ENCODE measurements around the gene FHOD3. TPM values are rescaled to one million over a fixed set of nuclear protein-coding genes. Genes with fewer than 3 reads are reported as not detected.

The FHOD3 gene
- total and polyA plus RNA-seq, 3 experiments from 2014 or later: not detected

DNA sequence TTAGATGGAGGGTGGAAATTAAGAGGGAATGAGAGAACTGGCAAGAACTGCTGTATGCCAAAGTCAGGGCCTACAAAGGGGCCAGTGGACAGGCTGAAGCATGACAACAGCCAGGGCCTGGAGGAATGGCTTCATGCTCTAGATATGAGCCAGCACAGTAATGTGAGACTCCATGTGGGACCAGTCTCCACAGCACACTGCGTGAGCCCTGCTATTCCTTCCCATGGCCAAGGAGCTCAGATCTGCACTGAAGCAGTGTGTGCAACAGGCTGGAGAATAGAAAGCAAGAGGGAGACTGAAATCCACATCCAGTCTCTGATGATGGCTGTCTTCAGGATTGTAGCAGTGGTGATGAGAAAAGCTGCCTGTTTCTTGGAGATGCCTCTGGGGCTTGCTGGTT, 368.4 kb downstream of the FHOD3 start:
- Histone ChIP-seq H3K36me3 (ENCODE audit: insufficient read depth, low read length) (no peaks in the 10 kb centered on the region), H3K9me3 (ENCODE audit: low read length) (no peaks in the 10 kb centered on the region), H3K4me1 (ENCODE audit: insufficient read depth, low read length) (no peaks in the 10 kb centered on the region), H3K27ac (ENCODE audit: low read depth, low read length) (no peak overlapping the region), H3K27me3 (ENCODE audit: insufficient read depth, low read length, poor library complexity, severe bottlenecking) (no peaks in the 10 kb centered on the region), H3K4me3 (ENCODE audit: low read length) (no peak overlapping the region)
- Mint-ChIP-seq H3K4me1 (no peaks in the 10 kb centered on the region), H3K36me3 (no peaks in the 10 kb centered on the region), H3K27ac (no peak overlapping the region), H3K27me3 (peaks cover 7 to 13% of the 10 kb centered on the region in 2 donors), H3K4me3 (no peak overlapping the region), H3K9me3 (no peaks in the 10 kb centered on the region)
- DNase-seq: no peak
- ChIA-PET POLR2A (no interaction called here), CTCF (no interaction called here)

DNA sequence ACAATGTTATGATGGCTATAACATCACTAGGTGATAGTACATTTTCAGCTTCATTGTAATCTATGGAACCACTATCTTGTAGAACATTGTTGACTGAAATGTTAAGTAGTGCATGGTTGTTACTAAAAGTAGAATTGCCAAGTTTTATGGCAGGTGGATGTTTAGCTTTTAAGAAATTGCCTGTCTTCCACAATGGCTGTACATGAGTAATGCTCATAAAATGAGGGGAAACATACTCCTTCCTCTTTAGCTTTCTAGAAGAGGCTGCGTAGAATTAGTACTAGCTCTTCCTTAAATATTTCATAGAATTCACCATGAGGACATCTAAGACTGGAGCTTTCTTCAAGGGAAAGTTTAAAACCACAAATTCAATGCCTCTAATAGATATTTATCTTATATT, 370.3 kb downstream of the FHOD3 start:
- no peak overlapping the region for H3K27ac Mint-ChIP-seq
- H3K36me3 ChIP-seq (ENCODE audit: insufficient read depth, low read length): no peaks in the 10 kb centered on the region
- H3K27me3 ChIP-seq (ENCODE audit: insufficient read depth, low read length, poor library complexity, severe bottlenecking): no peaks in the 10 kb centered on the region
- H3K9me3 ChIP-seq (ENCODE audit: low read length): no peaks in the 10 kb centered on the region
- no peaks in the 10 kb centered on the region for H3K36me3 Mint-ChIP-seq
- DNase-seq: no peak
- POLR2A ChIA-PET: no interaction called here
- peaks cover 0 to 1% (median 0%) of the 10 kb centered on the region in 3 donors for H3K4me1 Mint-ChIP-seq
- H3K27me3 Mint-ChIP-seq: peaks cover 7 to 21% of the 10 kb centered on the region in 2 donors
- H3K4me3 ChIP-seq (ENCODE audit: low read length): no peak overlapping the region
- CTCF ChIA-PET: interaction anchor here (1.0 kb wide), 1 partner anchor 10 kb away, joined by 3 read pairs; no protein-coding TSS in a partner anchor
- no peaks in the 10 kb centered on the region for H3K9me3 Mint-ChIP-seq
- H3K4me1 ChIP-seq (ENCODE audit: insufficient read depth, low read length): no peaks in the 10 kb centered on the region
- H3K4me3 Mint-ChIP-seq: no peak overlapping the region
- H3K27ac ChIP-seq (ENCODE audit: low read depth, low read length): no peak overlapping the region

DNA sequence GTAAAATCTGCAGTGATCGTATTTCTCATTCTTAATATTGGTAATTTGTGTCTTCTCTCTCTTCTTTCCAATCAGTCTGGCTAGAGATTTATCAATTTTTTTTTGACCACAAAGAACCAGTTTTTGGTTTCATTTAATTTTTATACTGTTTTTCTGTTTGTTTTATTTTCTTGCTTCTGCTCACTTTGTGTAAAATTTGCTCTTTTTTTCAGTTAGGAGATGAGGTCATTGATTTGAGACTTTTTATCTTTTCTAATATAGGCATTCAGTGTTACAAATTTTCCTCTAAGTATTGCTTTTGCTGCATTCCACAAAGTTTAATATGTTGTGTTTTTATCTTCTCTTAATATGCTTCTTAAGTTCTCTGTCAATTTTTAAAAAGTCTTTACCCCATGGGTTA, 370.8 kb downstream of the FHOD3 start:
- Histone ChIP-seq H3K4me3 (ENCODE audit: low read length) (no peak overlapping the region), H3K4me1 (ENCODE audit: insufficient read depth, low read length) (no peaks in the 10 kb centered on the region), H3K36me3 (ENCODE audit: insufficient read depth, low read length) (no peaks in the 10 kb centered on the region), H3K27me3 (ENCODE audit: insufficient read depth, low read length, poor library complexity, severe bottlenecking) (no peaks in the 10 kb centered on the region), H3K27ac (ENCODE audit: low read depth, low read length) (no peak overlapping the region), H3K9me3 (ENCODE audit: low read length) (no peaks in the 10 kb centered on the region)
- CTCF ChIA-PET: no interaction called here
- Mint-ChIP-seq H3K4me3 (no peak overlapping the region), H3K9me3 (no peaks in the 10 kb centered on the region), H3K4me1 (peaks cover 0 to 5% (median 2%) of the 10 kb centered on the region in 3 donors), H3K27me3 (peaks cover 7 to 21% of the 10 kb centered on the region in 2 donors), H3K27ac (no peak overlapping the region), H3K36me3 (no peaks in the 10 kb centered on the region)
- DNase-seq: no peak
- POLR2A ChIA-PET: no interaction called here

DNA sequence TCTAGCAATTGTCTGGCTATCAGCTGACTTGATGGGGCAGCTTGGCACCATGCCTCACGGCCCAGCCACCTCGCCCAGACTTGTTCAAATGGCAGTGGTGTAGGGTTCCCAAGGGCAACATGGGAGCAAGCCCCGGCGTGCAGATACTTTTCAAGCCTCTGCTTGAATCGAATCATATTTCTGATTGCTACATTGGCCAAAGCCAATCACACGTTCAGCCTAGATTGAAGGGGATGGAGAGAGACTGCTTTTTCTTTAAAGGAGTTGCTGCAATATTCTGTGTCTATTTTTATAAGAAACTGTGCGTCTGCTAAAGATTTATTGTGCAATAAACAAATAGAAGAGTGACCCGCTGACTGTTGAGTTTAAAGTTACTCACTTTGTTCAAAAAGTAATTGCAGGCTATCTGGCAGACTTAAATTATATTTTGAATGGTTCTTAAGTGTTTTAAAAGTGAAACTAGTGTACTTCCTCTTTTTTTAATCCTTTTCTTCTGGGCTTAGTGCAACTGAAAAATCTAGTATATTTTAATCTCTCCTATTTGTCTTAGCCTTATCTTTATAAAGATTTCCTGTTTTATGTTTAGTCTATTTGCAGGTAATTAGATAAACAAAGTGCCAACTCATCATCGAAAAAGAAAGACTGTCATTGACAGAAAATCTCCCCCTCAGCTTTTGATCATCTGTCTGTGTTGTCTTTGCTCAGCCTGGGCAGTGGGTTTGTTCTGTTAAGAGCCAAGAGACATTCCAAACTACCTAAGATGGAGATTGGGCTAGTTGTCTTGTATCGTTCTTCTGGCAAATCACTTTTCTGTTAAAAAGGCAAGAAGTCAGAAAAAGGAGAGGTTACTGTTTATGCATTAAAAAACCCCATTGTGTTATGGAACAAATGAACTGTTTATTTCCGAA, 375.2 kb downstream of the FHOD3 start:
- POLR2A ChIA-PET: no interaction called here
- H3K4me3 Mint-ChIP-seq: peak overlapping the region in 2 of 7 donors; percentile 1 to 5

DNA sequence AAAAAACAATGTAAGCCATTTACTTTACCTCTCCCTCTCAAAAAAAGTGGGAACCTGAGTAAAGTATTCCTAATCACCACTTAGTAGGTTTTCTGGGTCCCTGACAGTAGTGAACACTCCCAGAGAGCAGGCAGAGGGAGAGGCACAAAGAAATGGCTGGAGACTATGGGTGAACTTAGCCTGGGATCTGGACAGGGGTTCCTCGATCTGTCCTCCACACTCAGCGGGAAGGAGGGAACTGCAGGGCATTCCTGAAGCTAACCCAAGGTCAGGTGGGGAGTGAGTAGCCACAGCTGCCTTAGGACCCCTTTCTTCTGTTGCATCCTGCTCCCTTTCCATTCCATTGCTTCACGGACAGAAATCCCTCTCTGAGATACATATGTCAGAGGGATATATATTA, 375.9 kb downstream of the FHOD3 start:
- CTCF ChIA-PET: no interaction called here
- H3K4me3 Mint-ChIP-seq: no peak overlapping the region
- H3K9me3 Mint-ChIP-seq: peaks cover 0 to 7% (median 2%) of the 10 kb centered on the region in 5 donors
- POLR2A ChIA-PET: no interaction called here
- no peaks in the 10 kb centered on the region for H3K36me3 Mint-ChIP-seq
- DNase-seq: no peak
- no peaks in the 10 kb centered on the region for H3K9me3 ChIP-seq (ENCODE audit: low read length)
- no peak overlapping the region for H3K27ac ChIP-seq (ENCODE audit: low read depth, low read length)
- no peak overlapping the region for H3K4me3 ChIP-seq (ENCODE audit: low read length)
- H3K27me3 Mint-ChIP-seq: peaks cover 6 to 20% of the 10 kb centered on the region in 2 donors
- H3K27me3 ChIP-seq (ENCODE audit: insufficient read depth, low read length, poor library complexity, severe bottlenecking): no peaks in the 10 kb centered on the region
- H3K4me1 Mint-ChIP-seq: peaks cover 0 to 5% (median 2%) of the 10 kb centered on the region in 3 donors
- no peak overlapping the region for H3K27ac Mint-ChIP-seq
- H3K36me3 ChIP-seq (ENCODE audit: insufficient read depth, low read length): no peaks in the 10 kb centered on the region
- H3K4me1 ChIP-seq (ENCODE audit: insufficient read depth, low read length): no peaks in the 10 kb centered on the region

More for the DNA sequence above, 375.2 kb downstream of the FHOD3 start:
- Histone ChIP-seq H3K9me3 (ENCODE audit: low read length) (no peaks in the 10 kb centered on the region), H3K27me3 (ENCODE audit: insufficient read depth, low read length, poor library complexity, severe bottlenecking) (no peaks in the 10 kb centered on the region), H3K4me1 (ENCODE audit: insufficient read depth, low read length) (no peaks in the 10 kb centered on the region), H3K36me3 (ENCODE audit: insufficient read depth, low read length) (no peaks in the 10 kb centered on the region), H3K27ac (ENCODE audit: low read depth, low read length) (no peak overlapping the region), H3K4me3 (ENCODE audit: low read length) (no peak overlapping the region)
- Mint-ChIP-seq H3K4me1 (peaks cover 0 to 5% (median 2%) of the 10 kb centered on the region in 3 donors), H3K36me3 (no peaks in the 10 kb centered on the region), H3K27me3 (peaks cover 7 to 20% of the 10 kb centered on the region in 2 donors), H3K9me3 (peaks cover 0 to 7% (median 2%) of the 10 kb centered on the region in 5 donors), H3K27ac (no peak overlapping the region)
- DNase-seq: no peak
- CTCF ChIA-PET: no interaction called here

DNA sequence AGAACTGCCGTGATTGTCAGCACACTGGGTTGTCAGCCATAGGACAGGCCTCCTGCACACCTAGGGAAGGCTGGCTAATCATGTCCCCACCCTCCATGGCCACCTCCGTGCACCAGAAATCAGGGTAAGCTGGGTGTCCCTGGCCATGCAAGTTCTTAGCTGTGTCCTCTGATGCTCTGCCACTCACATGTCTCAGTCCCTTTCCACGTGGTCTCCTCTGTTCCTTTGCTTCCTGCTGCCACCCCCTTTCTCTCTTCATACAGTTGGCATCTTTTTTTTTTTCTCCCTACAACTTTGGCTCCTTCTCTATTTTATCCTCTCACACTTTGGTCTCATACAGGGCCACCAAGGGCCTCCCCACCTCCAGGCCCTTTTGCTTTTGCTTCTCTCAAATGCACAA, 377.6 kb downstream of the FHOD3 start:
- H3K27ac ChIP-seq (ENCODE audit: low read depth, low read length): no peak overlapping the region
- peaks cover 6 to 26% of the 10 kb centered on the region in 2 donors for H3K27me3 Mint-ChIP-seq
- no peaks in the 10 kb centered on the region for H3K36me3 ChIP-seq (ENCODE audit: insufficient read depth, low read length)
- H3K9me3 Mint-ChIP-seq: peaks cover 0 to 7% (median 2%) of the 10 kb centered on the region in 5 donors
- no peaks in the 10 kb centered on the region for H3K27me3 ChIP-seq (ENCODE audit: insufficient read depth, low read length, poor library complexity, severe bottlenecking)
- no peaks in the 10 kb centered on the region for H3K4me1 ChIP-seq (ENCODE audit: insufficient read depth, low read length)
- H3K36me3 Mint-ChIP-seq: no peaks in the 10 kb centered on the region
- no peak for DNase-seq
- no peak overlapping the region for H3K27ac Mint-ChIP-seq
- H3K4me3 ChIP-seq (ENCODE audit: low read length): no peak overlapping the region
- no peaks in the 10 kb centered on the region for H3K9me3 ChIP-seq (ENCODE audit: low read length)
- H3K4me3 Mint-ChIP-seq: no peak overlapping the region
- ChIA-PET POLR2A (no interaction called here), CTCF (no interaction called here)
- peaks cover 0 to 5% (median 2%) of the 10 kb centered on the region in 3 donors for H3K4me1 Mint-ChIP-seq

DNA sequence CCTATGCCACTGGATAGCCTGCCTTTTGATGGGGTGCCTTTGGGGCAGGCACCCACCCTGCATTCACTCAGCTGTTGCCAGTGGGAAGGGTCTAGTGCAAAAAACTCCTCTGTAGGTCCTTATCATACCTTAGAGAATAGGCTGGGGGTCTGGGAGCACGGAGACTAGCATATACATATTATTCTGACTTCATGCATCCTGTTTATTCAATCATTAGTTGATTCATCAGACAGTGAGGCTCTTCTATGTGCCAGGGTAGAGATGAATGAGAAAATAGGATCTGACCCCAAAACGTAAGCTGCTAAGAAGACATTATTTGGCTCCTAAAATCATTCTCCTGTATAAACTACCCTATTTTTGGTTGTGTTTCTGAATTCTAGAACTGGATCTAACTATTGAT, 378.0 kb downstream of the FHOD3 start:
- Histone ChIP-seq H3K36me3 (ENCODE audit: insufficient read depth, low read length) (no peaks in the 10 kb centered on the region), H3K4me1 (ENCODE audit: insufficient read depth, low read length) (no peaks in the 10 kb centered on the region), H3K27me3 (ENCODE audit: insufficient read depth, low read length, poor library complexity, severe bottlenecking) (no peaks in the 10 kb centered on the region), H3K27ac (ENCODE audit: low read depth, low read length) (no peak overlapping the region), H3K4me3 (ENCODE audit: low read length) (no peak overlapping the region), H3K9me3 (ENCODE audit: low read length) (no peaks in the 10 kb centered on the region)
- no peaks in the 10 kb centered on the region for H3K36me3 Mint-ChIP-seq
- CTCF ChIA-PET: no interaction called here
- peaks cover 5 to 27% of the 10 kb centered on the region in 2 donors for H3K27me3 Mint-ChIP-seq
- H3K4me3 Mint-ChIP-seq: no peak overlapping the region
- POLR2A ChIA-PET: no interaction called here
- peaks cover 0 to 5% (median 2%) of the 10 kb centered on the region in 3 donors for H3K4me1 Mint-ChIP-seq
- H3K27ac Mint-ChIP-seq: no peak overlapping the region
- no peak for DNase-seq
- H3K9me3 Mint-ChIP-seq: peaks cover 0 to 7% (median 2%) of the 10 kb centered on the region in 5 donors

DNA sequence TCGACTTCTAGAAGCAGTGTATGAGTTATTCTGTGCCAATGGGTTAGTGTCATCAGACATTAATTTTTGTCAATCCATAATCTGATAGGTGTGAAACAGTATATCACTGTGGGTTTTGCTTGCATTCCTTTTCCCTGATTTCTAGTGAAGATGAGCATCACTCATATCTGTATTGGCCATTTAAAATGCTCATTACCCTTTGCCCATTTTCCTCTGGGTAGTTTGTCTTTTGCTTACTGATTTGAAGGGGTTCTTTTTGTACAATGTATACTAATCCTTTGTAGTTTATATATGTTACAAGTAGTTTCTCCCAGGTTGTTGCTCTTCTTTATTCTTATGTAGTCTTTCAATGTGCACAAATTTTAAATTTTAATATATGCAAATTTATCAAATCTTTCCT, 379.1 kb downstream of the FHOD3 start:
- Histone ChIP-seq H3K36me3 (ENCODE audit: insufficient read depth, low read length) (no peaks in the 10 kb centered on the region), H3K27me3 (ENCODE audit: insufficient read depth, low read length, poor library complexity, severe bottlenecking) (no peaks in the 10 kb centered on the region), H3K4me3 (ENCODE audit: low read length) (no peak overlapping the region), H3K4me1 (ENCODE audit: insufficient read depth, low read length) (no peaks in the 10 kb centered on the region), H3K9me3 (ENCODE audit: low read length) (no peaks in the 10 kb centered on the region), H3K27ac (ENCODE audit: low read depth, low read length) (no peak overlapping the region)
- Mint-ChIP-seq H3K27ac (no peak overlapping the region), H3K27me3 (peaks cover under 1 to 25% of the 10 kb centered on the region in 2 donors), H3K9me3 (peaks cover 0 to 7% (median 2%) of the 10 kb centered on the region in 5 donors), H3K4me1 (peaks cover 0 to 5% (median 2%) of the 10 kb centered on the region in 3 donors), H3K36me3 (peaks cover 0 to 2% (median 0%) of the 10 kb centered on the region in 3 donors), H3K4me3 (no peak overlapping the region)
- ChIA-PET CTCF (no interaction called here), POLR2A (no interaction called here)
- no peak for DNase-seq
